HCEC 1CT (cell line): ENCODE results near the gene RPL13.

ENCODE experiments used
- DNase-seq: peaks from one replicate; pipeline ENCODE4 v3.0.0-alpha.2; 2017

RPL13 gene

GRCh38 chr16:89600427-89600826 lies 39.9 kb downstream of the RPL13 start:
- no peak for DNase-seq

- DNase-seq, result no peak
Measured at GRCh38 chr16:89600956-89601355, 40.5 kb downstream of the RPL13 start.

DNA sequence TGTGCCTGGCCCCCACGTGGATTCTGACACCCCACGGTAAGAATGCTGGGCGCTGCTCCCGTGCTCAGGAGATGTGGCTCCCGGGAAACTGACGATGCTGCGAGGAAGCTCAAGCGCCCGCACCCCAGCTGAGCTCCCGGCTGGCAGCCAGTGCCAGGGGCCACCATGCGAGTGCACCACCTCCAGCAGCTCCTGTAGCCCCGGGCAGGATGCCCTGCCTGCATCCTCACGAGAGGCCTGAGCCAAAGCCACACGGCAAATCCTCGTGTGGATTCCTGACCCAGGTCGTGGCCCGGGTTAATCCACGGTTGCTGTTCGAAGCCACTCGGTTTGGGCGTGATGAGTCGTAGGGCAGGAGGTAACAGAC lies 41.4 kb downstream of the RPL13 start:
- DNase-seq, result no peak

DNA sequence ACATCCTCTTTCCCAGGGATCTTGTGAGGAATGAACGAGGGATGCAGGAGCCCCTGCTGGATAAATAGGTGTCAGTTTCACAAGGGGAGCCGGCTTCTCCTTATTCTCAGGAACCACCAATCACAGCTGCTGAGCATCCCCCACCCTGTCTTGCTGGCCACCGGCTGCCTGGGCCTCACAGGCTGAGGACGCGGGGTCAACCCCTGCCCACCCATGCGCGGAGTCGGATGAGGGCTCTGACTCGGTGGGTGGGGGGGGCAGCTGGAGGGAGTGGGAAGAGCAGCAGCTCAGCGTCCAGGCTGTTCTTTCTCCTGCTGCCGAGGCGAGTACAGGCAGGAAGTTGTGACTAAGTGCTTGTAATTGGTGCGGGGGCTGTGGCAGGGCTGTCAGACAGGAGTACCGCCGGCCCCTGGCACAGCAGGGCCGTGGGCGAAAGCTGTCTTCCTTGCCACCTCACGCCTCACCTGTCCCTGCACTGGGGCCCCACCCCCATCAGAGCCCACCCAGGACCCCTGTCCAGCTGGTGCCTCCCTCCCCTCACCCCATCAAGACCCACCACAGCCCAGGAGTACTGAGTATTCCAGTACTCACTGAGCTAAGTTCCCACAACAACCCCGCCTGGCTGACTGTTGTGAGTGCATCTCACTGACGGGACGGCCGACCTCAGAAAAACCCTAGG lies 41.9 kb downstream of the RPL13 start:
- peak; percentile 83 for DNase-seq

DNA sequence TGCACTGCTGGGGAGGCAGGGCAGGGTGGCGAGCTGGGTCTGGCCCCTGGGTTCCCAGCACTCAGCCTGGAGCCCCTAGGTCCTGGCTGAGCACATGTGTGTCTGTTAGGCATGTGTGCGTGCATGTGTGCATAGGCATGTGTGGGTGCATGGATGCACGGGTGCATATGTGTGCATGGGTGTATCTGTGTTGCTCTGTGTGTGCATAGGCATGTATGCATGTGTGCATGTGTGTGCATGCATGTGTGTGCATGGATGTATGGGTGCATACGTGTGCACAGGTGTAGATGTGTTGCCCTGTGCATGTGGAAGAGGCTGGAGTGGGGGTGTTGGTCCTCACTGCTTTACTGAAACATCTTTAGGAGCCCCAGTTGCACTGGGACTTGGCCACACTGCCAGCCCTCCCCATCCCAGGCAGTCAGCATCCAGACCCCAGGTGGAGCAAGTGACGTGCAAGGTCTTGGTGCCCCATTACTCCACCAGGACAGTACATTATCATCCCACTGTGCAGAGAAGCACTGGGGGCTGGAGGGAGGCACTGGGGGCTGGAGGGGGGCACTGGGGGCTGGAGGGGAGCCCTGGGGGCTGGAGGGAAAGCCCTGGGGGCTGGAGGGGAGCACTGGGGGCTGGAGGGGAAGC lies 42.6 kb downstream of the RPL13 start:
- DNase-seq, result no peak

- DNase-seq, result no peak
Measured at GRCh38 chr16:89604764-89605163, 44.3 kb downstream of the RPL13 start.

DNA sequence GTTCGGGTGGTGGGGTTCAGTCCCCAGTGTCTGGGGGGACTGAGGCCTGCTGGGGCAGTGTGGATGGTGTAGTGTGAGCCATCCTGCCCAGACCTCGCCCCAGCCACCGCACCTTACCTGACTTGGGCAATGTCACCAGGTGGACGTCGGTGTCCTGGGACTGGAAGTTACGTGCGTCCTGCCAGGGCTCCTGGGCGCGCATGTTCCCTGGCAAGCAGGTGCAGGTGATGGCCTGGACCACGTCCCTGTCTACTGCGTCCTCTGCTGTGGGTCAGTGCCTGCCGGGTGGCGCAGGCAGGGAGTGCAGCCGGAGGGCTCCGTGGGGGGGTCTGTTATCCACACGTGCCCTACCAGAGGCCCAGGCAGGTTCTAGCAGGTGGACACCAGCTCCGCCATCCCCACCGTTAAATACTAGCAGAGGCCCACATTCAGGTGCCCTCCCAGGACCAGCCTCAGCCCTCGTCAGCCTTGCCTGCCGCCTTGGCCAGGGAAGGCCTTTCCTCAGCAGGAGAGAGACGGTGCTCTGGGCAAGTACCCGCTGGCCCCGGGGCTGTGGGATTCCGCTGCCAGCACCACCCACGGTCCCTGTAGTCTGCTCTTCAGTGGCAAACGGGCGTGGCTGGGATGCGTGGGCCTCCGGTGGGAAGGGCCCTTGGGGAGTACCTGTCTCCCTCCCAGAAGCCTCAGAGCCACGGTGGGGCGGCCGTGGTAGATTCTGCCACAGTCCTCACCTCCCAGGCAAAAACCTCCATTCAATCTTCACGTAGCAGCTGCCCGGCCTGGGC lies 44.9 kb downstream of the RPL13 start:
- no peak for DNase-seq

DNA sequence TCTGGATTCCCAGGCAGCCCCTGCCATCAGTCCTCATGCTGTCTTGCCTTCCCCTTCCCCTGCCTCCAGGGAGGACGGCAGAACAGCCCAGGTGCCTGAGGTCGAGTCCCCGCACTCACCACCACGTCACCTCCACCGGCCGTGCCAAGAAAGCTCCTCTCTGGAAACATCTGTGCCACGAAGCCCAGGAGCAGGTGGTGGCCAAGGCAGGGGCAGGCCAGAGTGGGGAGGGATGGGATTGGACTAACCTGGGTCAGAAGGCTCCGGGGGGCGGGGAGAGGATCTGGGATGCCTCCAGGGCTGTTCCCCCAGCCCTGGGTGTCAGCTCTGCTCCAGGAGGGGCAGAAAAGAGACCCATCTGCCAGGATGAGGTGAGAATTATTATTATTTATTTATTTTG lies 45.5 kb downstream of the RPL13 start:
- no peak for DNase-seq

DNA sequence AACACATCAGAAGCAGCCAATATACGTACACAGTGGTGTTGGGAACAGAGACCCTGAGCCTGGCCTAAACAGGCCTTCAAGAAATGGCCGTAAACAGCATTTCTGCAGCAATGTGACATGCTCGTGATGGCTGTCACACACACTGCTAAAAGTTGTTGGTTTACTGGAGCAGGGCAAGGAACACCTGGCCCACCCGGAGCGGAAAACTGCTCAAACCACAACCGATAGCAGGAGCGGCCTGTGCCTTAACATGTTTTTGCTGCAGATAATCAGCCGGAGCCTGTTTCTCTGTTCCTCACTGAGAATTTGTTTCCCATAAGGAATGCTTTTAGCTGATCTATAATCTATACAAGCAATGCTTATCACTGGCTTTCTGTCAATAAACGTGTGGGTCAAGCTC lies 47.0 kb downstream of the RPL13 start:
- DNase-seq, result no peak

DNA sequence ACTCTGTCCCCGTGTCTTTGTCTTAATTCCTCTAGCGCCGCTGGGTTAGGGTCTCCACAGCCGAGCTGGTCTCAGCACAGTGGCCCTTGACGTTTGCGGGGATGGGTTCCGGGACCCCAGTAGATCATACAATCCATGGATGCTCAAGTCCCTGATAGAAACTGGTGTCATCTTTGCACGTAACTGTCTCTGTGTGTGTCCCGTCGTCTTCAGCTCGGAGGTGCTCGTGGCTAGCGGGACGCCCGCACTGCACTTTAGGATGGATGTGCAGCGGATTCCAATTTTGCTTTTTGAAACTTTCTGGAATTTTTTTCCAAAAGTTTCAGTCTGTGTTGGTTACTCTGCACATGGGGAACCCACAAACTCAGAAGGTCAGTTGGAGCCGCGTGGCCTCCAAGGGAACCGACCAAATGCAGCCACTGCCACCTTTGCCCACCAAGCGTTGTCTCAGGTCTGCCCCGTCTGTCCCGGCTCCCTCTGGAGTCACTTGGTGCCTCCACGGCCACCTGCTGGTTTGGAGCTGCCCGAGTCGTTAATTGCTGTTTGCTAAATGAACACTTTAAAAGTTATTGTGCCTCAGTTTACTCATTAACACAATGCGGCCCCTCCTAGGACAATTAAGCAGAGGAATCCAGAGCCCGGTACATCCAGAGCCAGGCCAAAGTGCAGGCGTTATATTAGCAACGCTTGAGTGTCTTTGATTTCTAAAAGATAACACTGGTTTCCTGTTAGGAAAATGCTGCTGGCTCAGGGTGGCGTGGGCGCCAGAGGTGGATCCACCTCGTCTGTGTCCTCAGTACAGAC lies 47.7 kb downstream of the RPL13 start:
- no peak for DNase-seq

DNA sequence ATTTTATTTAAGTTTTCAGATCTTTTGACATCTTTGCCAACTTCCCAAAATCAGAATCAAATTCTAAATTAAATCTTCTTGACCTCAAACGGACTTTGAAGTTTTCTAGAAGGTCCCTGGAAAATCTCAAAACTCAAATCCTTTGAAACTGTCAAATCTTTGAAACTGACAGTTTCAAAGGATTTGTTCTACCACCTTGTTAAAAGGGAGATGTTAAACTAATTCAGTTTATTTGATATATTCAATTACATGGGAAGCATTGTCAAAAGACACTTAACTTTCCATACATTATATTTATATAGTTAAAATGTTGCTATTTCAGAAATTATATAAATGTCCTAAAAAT lies 49.6 kb downstream of the RPL13 start:
- no peak for DNase-seq

- DNase-seq, result no peak
Measured at GRCh38 chr16:89612415-89613166, 52.1 kb downstream of the RPL13 start.

- no peak for DNase-seq
Measured at GRCh38 chr16:89613231-89613953, 52.9 kb downstream of the RPL13 start, which contains the start of gene DPEP1. TSS of gene DPEP1 (plus strand) at chr16:89613642. CDS start at chr16:89630411, 16,769 bp downstream.

GRCh38 chr16:89613954-89614459 lies 53.5 kb downstream of the RPL13 start:
- DNase-seq, result no peak
